HG02981 (cell line): ENCODE results near the gene KEAP1.
"Not testable (repeated sequence)": the region's sequence is repeated elsewhere in the genome, so short reads cannot be mapped to it uniquely, and the experiment has no call there.

Source experiments
- ATAC-seq: cut with Tn5 transposase; IDR thresholded peaks from one replicate; pipeline ENCODE4 v1.9.1; 2021; ENCODE audit warnings: mild to moderate bottlenecking, moderate library complexity; ENCODE audit not compliant: unreplicated experiment

Gene KEAP1

GRCh38 chr19:10503002-10503789 lies at the start of gene KEAP1:
Gene KEAP1 (minus strand): TSS chr19:10503356. CDS start chr19:10500033, 3,323 bp downstream.
- peak; percentile 23 for ATAC-seq

GRCh38 chr19:10552510-10553053 lies 49.4 kb upstream of the KEAP1 start:
- ATAC-seq = no peak

GRCh38 chr19:10551698-10552301 lies 48.6 kb upstream of the KEAP1 start:
- no peak for ATAC-seq

GRCh38 chr19:10551006-10551405 lies 47.9 kb upstream of the KEAP1 start:
- ATAC-seq = not testable (repeated sequence)

- no peak for ATAC-seq
These were observed 47.2 kb upstream of the KEAP1 start for GRCh38 chr19:10550336-10550735.

GRCh38 chr19:10549733-10550132 lies 46.6 kb upstream of the KEAP1 start:
- ATAC-seq = no peak

- ATAC-seq = no peak
These were observed 45.7 kb upstream of the KEAP1 start for GRCh38 chr19:10548746-10549276.

- no peak for ATAC-seq
These were observed 43.7 kb upstream of the KEAP1 start for GRCh38 chr19:10546817-10547216.

- no peak for ATAC-seq
These were observed 41.6 kb upstream of the KEAP1 start for GRCh38 chr19:10544753-10545251.

- ATAC-seq = peak; percentile 23
These were observed 41.1 kb upstream of the KEAP1 start for GRCh38 chr19:10544242-10544752.

GRCh38 chr19:10543420-10544241 lies 40.5 kb upstream of the KEAP1 start, which contains the start of gene ATG4D:
Gene ATG4D (plus strand): TSS chr19:10543904. CDS start chr19:10544091, 187 bp downstream.
- peak; percentile 75 for ATAC-seq

GRCh38 chr19:10543059-10543419 lies 39.9 kb upstream of the KEAP1 start:
- ATAC-seq = no peak

GRCh38 chr19:10539016-10539415 lies 35.9 kb upstream of the KEAP1 start:
- ATAC-seq = not testable (repeated sequence)

GRCh38 chr19:10538204-10538983 lies 35.2 kb upstream of the KEAP1 start:
- ATAC-seq = no peak

GRCh38 chr19:10537668-10538067 lies 34.5 kb upstream of the KEAP1 start:
- ATAC-seq = no peak

GRCh38 chr19:10535613-10536012 lies 32.5 kb upstream of the KEAP1 start:
- ATAC-seq = no peak

GRCh38 chr19:10533646-10534386 lies 30.7 kb upstream of the KEAP1 start:
- ATAC-seq = no peak

GRCh38 chr19:10532457-10532856 lies 29.3 kb upstream of the KEAP1 start:
- no peak for ATAC-seq

- not testable (repeated sequence) for ATAC-seq
These were observed 23.7 kb upstream of the KEAP1 start for GRCh38 chr19:10526887-10527286.
